ENCODE results near the gene IRS2.
"Not testable (repeated sequence)": the region's sequence is repeated elsewhere in the genome, so short reads cannot be mapped to it uniquely, and the experiment has no call there.

IRS2 gene, protein sequence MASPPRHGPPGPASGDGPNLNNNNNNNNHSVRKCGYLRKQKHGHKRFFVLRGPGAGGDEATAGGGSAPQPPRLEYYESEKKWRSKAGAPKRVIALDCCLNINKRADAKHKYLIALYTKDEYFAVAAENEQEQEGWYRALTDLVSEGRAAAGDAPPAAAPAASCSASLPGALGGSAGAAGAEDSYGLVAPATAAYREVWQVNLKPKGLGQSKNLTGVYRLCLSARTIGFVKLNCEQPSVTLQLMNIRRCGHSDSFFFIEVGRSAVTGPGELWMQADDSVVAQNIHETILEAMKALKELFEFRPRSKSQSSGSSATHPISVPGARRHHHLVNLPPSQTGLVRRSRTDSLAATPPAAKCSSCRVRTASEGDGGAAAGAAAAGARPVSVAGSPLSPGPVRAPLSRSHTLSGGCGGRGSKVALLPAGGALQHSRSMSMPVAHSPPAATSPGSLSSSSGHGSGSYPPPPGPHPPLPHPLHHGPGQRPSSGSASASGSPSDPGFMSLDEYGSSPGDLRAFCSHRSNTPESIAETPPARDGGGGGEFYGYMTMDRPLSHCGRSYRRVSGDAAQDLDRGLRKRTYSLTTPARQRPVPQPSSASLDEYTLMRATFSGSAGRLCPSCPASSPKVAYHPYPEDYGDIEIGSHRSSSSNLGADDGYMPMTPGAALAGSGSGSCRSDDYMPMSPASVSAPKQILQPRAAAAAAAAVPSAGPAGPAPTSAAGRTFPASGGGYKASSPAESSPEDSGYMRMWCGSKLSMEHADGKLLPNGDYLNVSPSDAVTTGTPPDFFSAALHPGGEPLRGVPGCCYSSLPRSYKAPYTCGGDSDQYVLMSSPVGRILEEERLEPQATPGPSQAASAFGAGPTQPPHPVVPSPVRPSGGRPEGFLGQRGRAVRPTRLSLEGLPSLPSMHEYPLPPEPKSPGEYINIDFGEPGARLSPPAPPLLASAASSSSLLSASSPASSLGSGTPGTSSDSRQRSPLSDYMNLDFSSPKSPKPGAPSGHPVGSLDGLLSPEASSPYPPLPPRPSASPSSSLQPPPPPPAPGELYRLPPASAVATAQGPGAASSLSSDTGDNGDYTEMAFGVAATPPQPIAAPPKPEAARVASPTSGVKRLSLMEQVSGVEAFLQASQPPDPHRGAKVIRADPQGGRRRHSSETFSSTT (N-terminal part only)

GRCh38 chr13:109786457-109787134, at the start of gene IRS2:
IRS2 (minus strand) TSS chr13:109786583; CDS start chr13:109786053, 530 bp downstream.
- TF ChIP-seq, protein P1, sequence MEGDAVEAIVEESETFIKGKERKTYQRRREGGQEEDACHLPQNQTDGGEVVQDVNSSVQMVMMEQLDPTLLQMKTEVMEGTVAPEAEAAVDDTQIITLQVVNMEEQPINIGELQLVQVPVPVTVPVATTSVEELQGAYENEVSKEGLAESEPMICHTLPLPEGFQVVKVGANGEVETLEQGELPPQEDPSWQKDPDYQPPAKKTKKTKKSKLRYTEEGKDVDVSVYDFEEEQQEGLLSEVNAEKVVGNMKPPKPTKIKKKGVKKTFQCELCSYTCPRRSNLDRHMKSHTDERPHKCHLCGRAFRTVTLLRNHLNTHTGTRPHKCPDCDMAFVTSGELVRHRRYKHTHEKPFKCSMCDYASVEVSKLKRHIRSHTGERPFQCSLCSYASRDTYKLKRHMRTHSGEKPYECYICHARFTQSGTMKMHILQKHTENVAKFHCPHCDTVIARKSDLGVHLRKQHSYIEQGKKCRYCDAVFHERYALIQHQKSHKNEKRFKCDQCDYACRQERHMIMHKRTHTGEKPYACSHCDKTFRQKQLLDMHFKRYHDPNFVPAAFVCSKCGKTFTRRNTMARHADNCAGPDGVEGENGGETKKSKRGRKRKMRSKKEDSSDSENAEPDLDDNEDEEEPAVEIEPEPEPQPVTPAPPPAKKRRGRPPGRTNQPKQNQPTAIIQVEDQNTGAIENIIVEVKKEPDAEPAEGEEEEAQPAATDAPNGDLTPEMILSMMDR (conservative IDR thresholded peaks at IDR 0.05; ENCODE audit: control insufficient read depth, insufficient read depth, low read depth, low read length), result no peak
- H3K4me3 ChIP-seq (ENCODE audit: control insufficient read depth, low read depth, low read length), result peak within 1 kb of the TSS; percentile 65

GRCh38 chr13:109834973-109835720, 48.8 kb upstream of the IRS2 start:
- DNase-seq (ENCODE audit: low read depth), result peak; percentile 23
- TF ChIP-seq, protein P1 (conservative IDR thresholded peaks at IDR 0.05; ENCODE audit: control insufficient read depth, insufficient read depth, low read depth, low read length), result no peak
- no peak overlapping the region for H3K4me3 ChIP-seq (ENCODE audit: control insufficient read depth, low read depth, low read length)

More at GRCh38 chr13:109786457-109787134, at the start of gene IRS2:
- peak; percentile 94 for DNase-seq (ENCODE audit: low read depth)

DNA sequence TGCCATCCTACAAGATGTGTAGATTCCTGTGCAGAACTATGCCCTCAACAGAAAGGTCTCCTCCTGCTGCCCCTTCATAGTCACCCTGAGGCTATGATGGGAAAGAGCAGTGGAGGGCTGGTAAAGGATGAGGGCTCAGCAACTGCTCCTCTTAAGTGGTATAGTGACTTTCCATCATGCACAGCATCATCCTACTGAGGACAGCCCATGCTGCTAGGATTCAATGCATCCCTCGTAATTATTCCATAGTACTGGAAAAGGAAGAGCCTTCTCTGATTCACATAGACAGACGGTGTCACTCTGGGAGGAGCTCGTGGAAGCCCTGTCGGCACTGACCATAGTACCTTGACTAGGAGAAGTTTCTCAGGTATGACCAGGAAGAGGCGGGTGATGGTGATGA, 47.6 kb upstream of the IRS2 start:
- no peak for DNase-seq (ENCODE audit: low read depth)
- H3K4me3 ChIP-seq (ENCODE audit: control insufficient read depth, low read depth, low read length), result no peak overlapping the region
- TF ChIP-seq, protein P1 (conservative IDR thresholded peaks at IDR 0.05; ENCODE audit: control insufficient read depth, insufficient read depth, low read depth, low read length), result no peak

DNA sequence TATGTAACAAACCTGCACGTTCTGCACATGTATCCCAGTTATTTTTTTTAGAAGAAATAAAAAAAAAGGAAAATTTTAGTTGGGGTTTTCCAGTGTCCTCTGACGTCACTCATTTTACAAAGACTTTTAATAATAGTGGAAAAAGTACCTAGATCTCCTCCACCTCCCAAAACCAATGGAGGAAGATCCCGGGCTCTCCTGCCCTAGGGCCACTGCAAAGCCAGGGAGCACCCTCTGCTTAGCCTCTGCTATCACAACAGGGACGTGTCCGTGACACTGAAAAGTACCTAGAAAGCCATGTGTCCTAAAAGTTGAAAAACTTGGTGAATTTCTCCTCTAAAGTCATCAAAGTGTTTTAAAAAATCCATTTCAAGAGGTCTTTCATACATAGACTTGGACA, 46.7 kb upstream of the IRS2 start:
- no peak for DNase-seq (ENCODE audit: low read depth)
- no peak overlapping the region for H3K4me3 ChIP-seq (ENCODE audit: control insufficient read depth, low read depth, low read length)
- TF ChIP-seq, protein P1 (conservative IDR thresholded peaks at IDR 0.05; ENCODE audit: control insufficient read depth, insufficient read depth, low read depth, low read length), result no peak

GRCh38 chr13:109828591-109829316, 42.4 kb upstream of the IRS2 start:
- DNase-seq (ENCODE audit: low read depth); H3K4me3 ChIP-seq (ENCODE audit: control insufficient read depth, low read depth, low read length): not testable (repeated sequence)

GRCh38 chr13:109823201-109823600, 36.8 kb upstream of the IRS2 start:
- not testable (repeated sequence) for DNase-seq (ENCODE audit: low read depth); H3K4me3 ChIP-seq (ENCODE audit: control insufficient read depth, low read depth, low read length)
